H1 (cell line): ENCODE results near the gene ITGB5. TPM values are rescaled to one million over a fixed set of nuclear protein-coding genes. Genes with fewer than 3 reads are reported as not detected.

Experiments
- CTCF ChIA-PET: fragments of 300-600 bp; sonication (Branson Sonifier 250); formaldehyde crosslinking; loops from one replicate; lab custom pipeline; 2021; ENCODE audit not compliant: partially characterized antibody; lab: Charles Lee
- POLR2A ChIA-PET: fragments of 300-600 bp; sonication (Branson Sonifier 250); formaldehyde crosslinking; loops from one replicate; lab custom pipeline; 2021; ENCODE audit warnings: inconsistent platforms; ENCODE audit not compliant: partially characterized antibody; lab: Charles Lee
- DNase-seq, 2 experiments: peaks; one replicate each; pipeline versions ENCODE4 v3.0.0 to v3.0.0-alpha.2; 2010 to 2022; ENCODE audit warnings: low spot score in 2 of 2, low read depth in 1 of 2, mixed read lengths in 1 of 2
- FAIRE-seq: peaks from 2 replicates; lab custom pipeline; 2011; peaks lifted over from hg19 to GRCh38; lab: Jason Lieb, UNC
- H2AFZ ChIP-seq: 2 replicates; pipeline ENCODE4 v1.8.1; 2012; ENCODE audit warnings: low read length, inconsistent platforms
- H2AK5ac ChIP-seq: 2 replicates; pipeline ENCODE4 v1.6.1; 2013; ENCODE audit warnings: low read depth, low read length
- H2BK120ac ChIP-seq: replicated peaks from 2 replicates; pipeline ENCODE3; 2013; ENCODE audit warnings: low read depth, low read length, inconsistent platforms
- H2BK12ac ChIP-seq: 2 replicates; pipeline ENCODE4 v1.6.1; 2013; ENCODE audit warnings: low read depth, low read length
- H2BK15ac ChIP-seq: 2 replicates; pipeline ENCODE4 v1.6.1; 2013; ENCODE audit warnings: low read length
- H2BK20ac ChIP-seq: 2 replicates; pipeline ENCODE4 v1.6.1; 2013; ENCODE audit warnings: low read length
- H2BK5ac ChIP-seq: 2 replicates; pipeline ENCODE4 v1.6.1; 2013; ENCODE audit warnings: low read depth, low read length
- H3K14ac ChIP-seq: 2 replicates; pipeline ENCODE4 v1.6.1; 2013; ENCODE audit warnings: inconsistent platforms; ENCODE audit not compliant: insufficient read length
- H3K18ac ChIP-seq: 2 replicates; pipeline ENCODE4 v1.6.1; 2013; ENCODE audit warnings: low read length; ENCODE audit errors: extremely low read depth
- H3K23ac ChIP-seq: 2 replicates; pipeline ENCODE4 v1.6.1; 2013; ENCODE audit warnings: inconsistent platforms; ENCODE audit not compliant: insufficient read length
- H3K23me2 ChIP-seq: 2 replicates; pipeline ENCODE4 v1.6.1; 2013; ENCODE audit warnings: low read depth, low read length
- H3K27ac ChIP-seq: 2 replicates; pipeline ENCODE4 v1.6.1; 2011; ENCODE audit warnings: low read depth, low read length, inconsistent platforms
- H3K27me3 ChIP-seq, 4 experiments: replicated peaks in 1 of 4; 1 replicate in 1 of 4; 2 replicates in 3 of 4; pipeline versions ENCODE4 v1.6.1 to v1.8.1; 2011 to 2013; ENCODE audit warnings: low read length in 3 of 4, mild to moderate bottlenecking in 3 of 4, inconsistent platforms in 2 of 4, mixed read lengths in 2 of 4, moderate library complexity in 1 of 4; ENCODE audit not compliant: control insufficient read depth in 3 of 4, insufficient read depth in 3 of 4; ENCODE audit errors: extremely low read depth in 1 of 4
- H3K36me3 ChIP-seq, 4 experiments: 2 replicates each; pipeline versions ENCODE4 v1.6.1 to v1.8.1; 2011 to 2013; ENCODE audit warnings: mild to moderate bottlenecking in 4 of 4, low read length in 3 of 4, moderate library complexity in 2 of 4, control low read depth in 1 of 4, inconsistent platforms in 1 of 4; ENCODE audit not compliant: insufficient read depth in 4 of 4, control insufficient read depth in 2 of 4
- H3K4ac ChIP-seq: replicated peaks from 2 replicates; pipeline ENCODE3; 2013; ENCODE audit warnings: low read length, low read depth, mixed read lengths, inconsistent platforms; ENCODE audit not compliant: insufficient read length
- H3K4me1 ChIP-seq, 4 experiments: replicated peaks in 1 of 4; 1 replicate in 1 of 4; 2 replicates in 3 of 4; pipeline versions ENCODE4 v1.6.1 to v1.8.1; 2011 to 2013; ENCODE audit warnings: low read length in 3 of 4, inconsistent platforms in 2 of 4, mixed read lengths in 1 of 4; ENCODE audit not compliant: insufficient read depth in 4 of 4, control insufficient read depth in 3 of 4
- H3K4me2 ChIP-seq, 2 experiments: 2 replicates each; pipeline versions ENCODE4 v1.6.1 to v1.8.1; 2011 to 2013; ENCODE audit warnings: low read depth in 2 of 2, low read length in 2 of 2, control low read depth in 1 of 2, inconsistent platforms in 1 of 2, mild to moderate bottlenecking in 1 of 2; ENCODE audit not compliant: insufficient read depth in 1 of 2
- H3K4me3 ChIP-seq, 4 experiments: fragments of 200-600, 300-600 bp in 1 of 4; sonication (generic), shearing (Covaris generic), sonication (Bioruptor Twin) in 1 of 4; 2 replicates each; pipeline versions ENCODE4 v1.5.1 to v1.8.1; 2011 to 2016; ENCODE audit warnings: low read length in 4 of 4, low read depth in 3 of 4, control low read depth in 2 of 4, inconsistent platforms in 2 of 4, mild to moderate bottlenecking in 2 of 4, mixed read lengths in 1 of 4, moderate library complexity in 1 of 4; ENCODE audit not compliant: insufficient read depth in 2 of 4; ENCODE audit errors: extremely low read depth in 1 of 4
- H3K56ac ChIP-seq: replicated peaks from 2 replicates; pipeline ENCODE3; 2013; ENCODE audit warnings: low read depth, mild to moderate bottlenecking, mixed read lengths, low read length, inconsistent platforms; ENCODE audit not compliant: insufficient read length
- H3K79me1 ChIP-seq: 2 replicates; pipeline ENCODE4 v1.6.1; 2013; ENCODE audit warnings: low read depth, low read length, control low read depth
- H3K79me2 ChIP-seq, 2 experiments: 2 replicates each; pipeline versions ENCODE4 v1.6.1 to v1.8.1; 2012 to 2013; ENCODE audit warnings: low read length in 2 of 2, mild to moderate bottlenecking in 2 of 2, inconsistent platforms in 1 of 2; ENCODE audit not compliant: insufficient read depth in 2 of 2, control insufficient read depth in 1 of 2
- H3K9ac ChIP-seq, 4 experiments: replicated peaks in 1 of 4; 1 replicate in 1 of 4; 2 replicates in 3 of 4; pipeline versions ENCODE4 v1.6.1 to v1.8.1; 2011 to 2013; ENCODE audit warnings: low read depth in 3 of 4, low read length in 3 of 4, control low read depth in 2 of 4, mild to moderate bottlenecking in 2 of 4, moderate library complexity in 2 of 4, inconsistent platforms in 1 of 4; ENCODE audit errors: extremely low read depth in 1 of 4
- H3K9me3 ChIP-seq, 2 experiments: 2 replicates each; pipeline versions ENCODE4 v1.6.1 to v1.8.1; 2012 to 2013; ENCODE audit warnings: mild to moderate bottlenecking in 2 of 2, moderate library complexity in 2 of 2, control low read depth in 1 of 2, inconsistent platforms in 1 of 2, low read depth in 1 of 2, low read length in 1 of 2, mixed read lengths in 1 of 2; ENCODE audit not compliant: insufficient read depth in 2 of 2
- H4K20me1 ChIP-seq, 2 experiments: replicated peaks in 1 of 2; 2 replicates each; pipeline versions ENCODE3 to v1.8.1; 2011 to 2013; ENCODE audit warnings: inconsistent platforms in 2 of 2, low read length in 2 of 2, mild to moderate bottlenecking in 1 of 2; ENCODE audit not compliant: insufficient read depth in 2 of 2, control insufficient read depth in 1 of 2
- H4K5ac ChIP-seq: 2 replicates; pipeline ENCODE4 v1.6.1; 2013; ENCODE audit warnings: low read length, low read depth, mixed read lengths, inconsistent platforms; ENCODE audit not compliant: insufficient read length
- H4K8ac ChIP-seq: 2 replicates; pipeline ENCODE4 v1.8.0; 2013; ENCODE audit warnings: mild to moderate bottlenecking, moderate library complexity, low read length, inconsistent platforms; ENCODE audit not compliant: insufficient read depth; ENCODE audit errors: extremely low read depth
- H4K91ac ChIP-seq: replicated peaks from 2 replicates; pipeline ENCODE3; 2013; ENCODE audit warnings: low read length, mixed read lengths, inconsistent platforms; ENCODE audit not compliant: insufficient read length
- BCL11A ChIP-seq, 2 experiments: IDR thresholded peaks; one replicate each; pipeline ENCODE4 v1.6.1; 2011; ENCODE audit warnings: low read depth in 2 of 2, low read length in 2 of 2, mild to moderate bottlenecking in 2 of 2
- EZH2 ChIP-seq: fragments of 200-600 bp; sonication (generic); IDR thresholded peaks from 2 replicates; pipeline ENCODE4 v1.7.1; 2012; ENCODE audit warnings: low read depth, mild to moderate bottlenecking, moderate library complexity, low read length, inconsistent platforms; ENCODE audit not compliant: severe bottlenecking
- GTF2F1 ChIP-seq: IDR thresholded peaks from 2 replicates; pipeline ENCODE4 v1.6.1; 2012; ENCODE audit warnings: low read depth, low read length, improper control_type of control experiment, borderline replicate concordance
- RXRA ChIP-seq: IDR thresholded peaks from 2 replicates; pipeline ENCODE4 v1.6.1; 2011; ENCODE audit warnings: low read depth, mild to moderate bottlenecking, low read length, moderate library complexity; ENCODE audit not compliant: insufficient read depth
- SAP30 ChIP-seq: fragments of 300-600 bp; sonication (generic); IDR thresholded peaks from 2 replicates; pipeline ENCODE4 v1.7.1; 2012; ENCODE audit warnings: low read length, moderate library complexity, mild to moderate bottlenecking, inconsistent platforms; ENCODE audit not compliant: insufficient read depth, insufficient replicate concordance
- WGBS, 2 experiments: shearing (Covaris generic) in 1 of 2; methylation state at CpG; one replicate each; pipeline versions ENCODE4 v1.1.6 to v1.1.7; 2013 to 2015; ENCODE audit warnings: low lambda C conversion rate in 2 of 2, mixed read lengths in 2 of 2, inconsistent platforms in 1 of 2, low coverage in 1 of 2, missing lambda C conversion rate in 1 of 2; ENCODE audit not compliant: insufficient replicate concordance in 2 of 2, insufficient coverage in 1 of 2, insufficient read length in 1 of 2; ENCODE audit errors: extremely low coverage in 1 of 2, missing lambda C conversion rate in 1 of 2; 5-methylcytosine and 5-hydroxymethylcytosine counted together
- polyA plus RNA-seq, 7 experiments: library from polyadenylated mRNA; depleted of rRNA in 3 of 7; stranded (reverse) in 5 of 7; unstranded in 2 of 7; fragments of >200 nt in 5 of 7; fragments of 200-250 nt in 2 of 7; gene quantifications; 1 replicate in 5 of 7; 2 replicates in 1 of 7; 4 replicates in 1 of 7; pipeline versions ENCODE4 v1.2.1 to v1.2.3, GENCODE V29; 2011 to 2013; ENCODE audit warnings: missing spikeins in 2 of 7, mixed read lengths in 2 of 7
- total RNA-seq: library from RNA; stranded (reverse); fragmentation: NEBNext Ultra II Directional; extraction: Animal tissue kit (Norgen Biotek cat#: 25700); gene quantifications from 2 replicates; pipeline ENCODE4 v1.2.1, GENCODE V29; 2021

Gene ITGB5
- total and polyA plus RNA-seq, 2 of the 8 experiments (the other 6 are each of a cell fraction or from before 2014, with no cell fraction given): 101 to 268 TPM

DNA sequence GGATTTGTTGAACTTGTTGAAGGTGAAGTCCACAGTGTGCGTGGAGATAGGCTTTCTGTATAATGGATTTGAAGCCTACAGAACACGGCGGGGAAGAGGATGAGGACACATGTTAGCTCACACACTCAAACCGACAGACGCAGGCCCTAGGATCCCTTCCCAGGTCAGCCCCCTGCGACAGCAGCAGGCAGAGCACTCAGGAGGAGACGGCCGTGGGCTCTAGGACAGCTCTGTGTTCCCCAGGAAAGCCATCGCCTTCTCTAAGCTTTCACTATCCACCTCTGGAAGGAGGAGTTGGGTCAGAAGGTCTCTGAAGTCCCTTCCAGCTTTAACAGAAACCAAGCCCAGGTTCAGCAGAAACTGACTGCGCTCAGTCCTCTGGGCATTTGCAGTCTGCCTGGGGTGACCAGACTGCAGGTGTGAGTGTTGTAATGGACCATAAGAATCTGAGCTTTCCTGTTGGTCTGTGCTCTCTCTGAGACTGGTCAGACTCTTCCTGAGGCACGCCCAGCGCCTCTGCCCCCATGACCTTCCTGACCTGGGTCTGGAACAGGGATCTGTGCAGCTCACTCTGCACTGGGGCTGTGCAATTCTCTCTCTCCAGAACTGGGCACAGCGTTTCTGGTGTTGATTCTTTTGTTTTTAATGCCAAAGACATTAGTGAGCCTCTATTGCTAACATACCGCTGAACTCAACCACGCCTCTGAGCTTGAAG, 123.4 kb downstream of the ITGB5 start:
- H2BK12ac ChIP-seq: no peak overlapping the region
- no peaks in the 10 kb centered on the region for H3K9me3 ChIP-seq
- no peak overlapping the region for H4K91ac ChIP-seq
- no peak overlapping the region for H2BK120ac ChIP-seq
- no peak overlapping the region for H3K4me2 ChIP-seq
- TF ChIP-seq EZH2 (no peak), BCL11A (IDR thresholded peaks at IDR 0.05; ENCODE audit: low read depth in 2 of 2, low read length in 2 of 2) (no peak), RXRA (no peak), SAP30 (no peak), GTF2F1 (no peak)
- H2BK5ac ChIP-seq: no peak overlapping the region
- H4K8ac ChIP-seq: no peak overlapping the region
- H3K27ac ChIP-seq: no peak overlapping the region
- no peak overlapping the region for H3K18ac ChIP-seq
- no peak overlapping the region for H2AK5ac ChIP-seq
- no peaks in the 10 kb centered on the region for H3K79me2 ChIP-seq
- H4K5ac ChIP-seq: no peak overlapping the region
- no peak overlapping the region for H3K56ac ChIP-seq
- no peaks in the 10 kb centered on the region; a peak in 2 of 7 replicates for H3K4me1 ChIP-seq
- H3K4ac ChIP-seq: no peak overlapping the region
- H3K23ac ChIP-seq: no peak overlapping the region
- H2BK15ac ChIP-seq: no peak overlapping the region
- no peak overlapping the region for H2BK20ac ChIP-seq
- H2AFZ ChIP-seq: no peak overlapping the region
- no peak overlapping the region for H3K4me3 ChIP-seq
- H3K79me1 ChIP-seq: no peaks in the 10 kb centered on the region
- no peak for DNase-seq
- ChIA-PET CTCF (interaction anchor here (1.1 to 11.6 kb wide), 5 partner anchors 8 to 141 kb away, joined by 4 to 173 read pairs (median 5); no protein-coding TSS in a partner anchor), POLR2A (interaction anchor here (1.0 to 1.9 kb wide), 5 partner anchors 19 to 149 kb away, joined by 3 to 4 read pairs (median 3); partner anchors contain the start of gene UMPS)
- WGBS, 2 experiments: 93% methylated on average over 15 of the region's 15 CpGs; no CpG with 5 or more reads in 1 of the 2 experiments
- H3K27me3 ChIP-seq: no peaks in the 10 kb centered on the region; a peak in 1 of 7 replicates
- peaks cover 1 to 2% of the 10 kb centered on the region in 2 experiments for H4K20me1 ChIP-seq
- no peak overlapping the region for H3K14ac ChIP-seq
- FAIRE-seq: no peak
- H3K36me3 ChIP-seq: peaks cover 11 to 34% (median 30%) of the 10 kb centered on the region in 4 experiments; a peak in 7 of 8 replicates
- no peak overlapping the region for H3K9ac ChIP-seq
- H3K23me2 ChIP-seq: no peaks in the 10 kb centered on the region
